C4-2B (cell line): Measurements from ENCODE around the gene CTNNA3.

ENCODE experiments used
- CTCF ChIP-seq: fragments of 450-650 bp; conservative IDR thresholded peaks from 2 replicates; pipeline ENCODE4 v1.5.1; 2017; ENCODE audit warnings: mild to moderate bottlenecking
- ZFX ChIP-seq: fragments of 450-650 bp; IDR thresholded peaks from 2 replicates; pipeline ENCODE4 v1.6.1; 2017

GRCh38 chr10:67553254-67553653, 142.7 kb downstream of the CTNNA3 start:
- no peak for TF ChIP-seq CTCF
- no peak for TF ChIP-seq ZFX
